GM19397 (cell line): ENCODE data around the gene EXD3.

Source experiments
- ATAC-seq: cut with Tn5 transposase; IDR thresholded peaks from one replicate; pipeline ENCODE4 v1.9.1; 2021; ENCODE audit warnings: mild to moderate bottlenecking, moderate library complexity; ENCODE audit not compliant: unreplicated experiment

EXD3 gene

GRCh38 chr9:137310189-137311052, 112.5 kb downstream of the EXD3 start:
- no peak for ATAC-seq

- no peak for ATAC-seq
These were observed 113.4 kb downstream of the EXD3 start for GRCh38 chr9:137309368-137310188.

GRCh38 chr9:137308057-137308619, 114.8 kb downstream of the EXD3 start:
- no peak for ATAC-seq

- ATAC-seq: no peak
These were observed 115.5 kb downstream of the EXD3 start for GRCh38 chr9:137307255-137308056.

- no peak for ATAC-seq
These were observed 116.1 kb downstream of the EXD3 start for GRCh38 chr9:137306850-137307254.

GRCh38 chr9:137306066-137306849, 116.7 kb downstream of the EXD3 start:
- no peak for ATAC-seq

- ATAC-seq: no peak
These were observed 117.2 kb downstream of the EXD3 start for GRCh38 chr9:137305798-137306065.

GRCh38 chr9:137305060-137305797, 117.7 kb downstream of the EXD3 start:
- ATAC-seq: no peak

GRCh38 chr9:137304383-137305059, 118.4 kb downstream of the EXD3 start:
- ATAC-seq: no peak

- ATAC-seq: no peak
These were observed 119.0 kb downstream of the EXD3 start for GRCh38 chr9:137303893-137304382.

GRCh38 chr9:137303151-137303892, 119.6 kb downstream of the EXD3 start:
- no peak for ATAC-seq

- ATAC-seq: peak; percentile 40
These were observed 120.4 kb downstream of the EXD3 start for GRCh38 chr9:137302449-137303150.

- ATAC-seq: peak; percentile 78
These were observed 120.9 kb downstream of the EXD3 start, which contains the start of gene NRARP for GRCh38 chr9:137302118-137302448. Gene NRARP (minus strand): TSS chr9:137302271. CDS start chr9:137301928, 343 bp downstream.

GRCh38 chr9:137301081-137301947, 121.6 kb downstream of the EXD3 start:
- peak; percentile 3 for ATAC-seq

GRCh38 chr9:137300567-137301080, 122.3 kb downstream of the EXD3 start:
- no peak for ATAC-seq

GRCh38 chr9:137299938-137300337, 123.0 kb downstream of the EXD3 start:
- ATAC-seq: no peak
